NOMO-1 treated with dmso at 0.1 percent for 144 hours (cell line): ENCODE measurements around the gene MRPL49.

Source experiments
- DNase-seq: peaks from one replicate; lab custom pipeline; 2025; ENCODE audit not compliant: unreplicated experiment; lab: John Stamatoyannopoulos, UW

Gene MRPL49

DNA sequence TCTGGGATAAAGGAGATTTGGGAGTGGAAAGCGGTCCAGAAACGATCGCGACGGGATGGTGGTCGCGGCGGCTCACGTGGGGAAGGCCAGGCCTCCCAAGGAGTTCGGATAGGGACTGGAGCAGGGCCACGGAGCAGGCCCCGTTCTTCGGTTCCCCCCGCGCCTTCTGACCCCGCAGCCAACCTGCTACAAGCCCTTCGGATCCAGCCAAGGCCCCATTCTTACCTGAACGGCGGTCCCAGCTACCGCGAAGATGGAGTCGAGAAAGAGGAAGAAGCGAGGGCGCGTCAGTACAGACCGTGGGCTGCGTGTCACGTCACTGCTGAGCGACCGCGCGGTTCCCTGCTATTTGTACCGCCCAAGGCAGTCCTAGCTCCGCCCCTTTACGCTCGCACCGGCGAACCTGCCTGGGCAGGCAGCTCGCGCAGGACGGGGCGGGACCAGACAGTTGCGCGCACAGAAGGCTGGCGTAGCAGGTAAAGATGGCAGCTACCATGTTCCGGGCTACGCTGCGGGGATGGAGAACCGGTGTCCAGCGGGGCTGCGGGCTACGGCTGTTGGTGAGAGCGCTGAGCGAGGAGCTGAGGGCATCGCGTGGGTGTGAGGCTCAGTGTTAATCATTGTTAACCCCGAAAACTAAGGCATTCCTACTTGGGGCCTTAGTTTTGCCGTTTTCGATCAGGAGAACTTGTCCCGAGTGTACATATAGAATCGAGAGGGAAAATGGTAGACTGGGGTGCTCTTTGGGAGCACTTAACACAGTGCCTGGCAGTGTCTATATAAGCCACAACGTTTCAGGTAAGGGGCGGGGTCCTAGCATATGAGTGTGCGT, at the start of gene MRPL49, which contains the start of gene FAU:
MRPL49 (plus strand) TSS at position 457 of the 832 bp plus-strand sequence; CDS start at position 483, 26 bp downstream.
FAU (minus strand) TSS at position 270 of the 832 bp plus-strand sequence. CDS start 321 bp downstream, outside the sequence.
- DNase-seq, result peak; percentile 99

GRCh38 chr11:65072631-65072966, 49.5 kb upstream of the MRPL49 start:
- DNase-seq, result no peak

DNA sequence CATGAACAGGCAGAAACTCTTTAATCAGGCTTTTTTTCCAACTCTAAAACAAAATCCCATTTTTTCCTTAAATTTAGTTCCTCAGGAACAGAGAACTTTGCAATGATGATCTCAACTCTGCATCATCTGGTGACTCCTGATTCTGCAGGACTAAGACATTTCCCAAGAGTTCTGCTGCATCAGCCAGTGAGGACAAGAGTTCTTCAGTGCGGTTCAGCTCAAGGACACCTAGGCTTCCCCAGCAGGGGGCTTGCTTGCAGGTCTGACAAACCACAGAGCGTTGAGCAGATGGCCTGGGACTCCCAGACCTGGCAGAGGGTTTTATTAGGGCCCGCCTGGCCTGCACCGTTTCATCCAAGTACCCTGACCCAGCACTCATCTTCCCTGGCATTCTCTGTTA, 44.7 kb upstream of the MRPL49 start:
- DNase-seq, result no peak

DNA sequence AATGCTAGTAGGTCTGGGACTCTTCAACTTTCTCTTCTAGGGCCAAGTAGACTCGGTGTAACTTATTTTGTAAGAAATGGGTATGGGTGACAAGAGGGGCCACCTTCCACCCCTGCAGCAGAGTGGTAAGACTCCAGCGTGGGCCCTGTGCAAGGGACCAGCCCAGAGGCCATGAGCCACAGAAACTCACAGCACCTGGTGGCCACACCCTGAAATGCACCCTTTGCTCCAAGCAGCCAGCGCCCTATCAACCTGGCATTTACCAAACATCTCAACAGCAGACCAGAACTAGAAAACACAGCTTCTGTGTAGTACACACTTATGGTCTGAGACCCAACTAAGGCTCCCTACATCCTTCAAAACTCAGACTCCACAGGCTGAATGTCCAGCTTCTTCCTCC, 44.0 kb upstream of the MRPL49 start:
- no peak for DNase-seq

- no peak for DNase-seq
Observed at GRCh38 chr11:65078786-65079342, 43.3 kb upstream of the MRPL49 start.

GRCh38 chr11:65083134-65083833, 38.8 kb upstream of the MRPL49 start:
- no peak for DNase-seq

- peak; percentile 96 for DNase-seq
Observed at GRCh38 chr11:65083834-65084597, 38.1 kb upstream of the MRPL49 start, which contains the start of the genes CDCA5 and ZFPL1. Gene CDCA5 (minus strand): TSS chr11:65084040. CDS start chr11:65083978, 62 bp downstream. Gene ZFPL1 (plus strand): TSS chr11:65084222. CDS start chr11:65084699, 477 bp downstream.

DNA sequence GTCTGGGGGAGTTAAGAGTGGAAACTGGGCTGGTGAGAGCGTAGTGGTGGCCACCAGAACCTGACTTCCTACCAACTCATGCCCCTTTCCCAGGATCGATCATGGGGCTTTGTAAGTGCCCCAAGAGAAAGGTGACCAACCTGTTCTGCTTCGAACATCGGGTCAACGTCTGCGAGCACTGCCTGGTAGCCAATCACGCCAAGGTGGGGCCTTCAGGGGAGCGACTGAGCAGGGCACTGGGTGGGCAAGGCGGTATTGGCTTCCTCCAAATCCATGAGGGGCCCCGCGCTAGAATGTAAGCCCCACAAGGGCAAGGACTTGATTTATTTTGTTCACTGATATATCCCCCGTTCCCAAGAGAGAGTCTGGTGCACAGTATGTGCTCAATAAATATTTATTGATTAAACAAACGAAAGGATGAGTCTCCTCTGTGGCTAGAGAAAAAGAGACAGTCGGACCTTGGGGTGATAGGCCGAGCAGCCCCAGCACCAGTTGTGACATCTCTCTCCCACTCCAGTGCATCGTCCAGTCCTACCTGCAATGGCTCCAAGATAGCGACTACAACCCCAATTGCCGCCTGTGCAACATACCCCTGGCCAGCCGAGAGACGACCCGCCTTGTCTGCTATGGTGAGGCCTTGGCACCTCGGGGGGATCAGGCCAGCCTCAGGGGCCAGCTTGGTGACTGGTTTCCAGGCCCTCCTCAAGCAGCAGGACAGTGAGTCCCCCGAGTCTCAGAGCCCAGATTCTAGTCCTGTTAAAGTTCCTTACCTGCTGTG, 37.3 kb upstream of the MRPL49 start:
- no peak for DNase-seq

GRCh38 chr11:65085446-65085845, 36.7 kb upstream of the MRPL49 start:
- no peak for DNase-seq

DNA sequence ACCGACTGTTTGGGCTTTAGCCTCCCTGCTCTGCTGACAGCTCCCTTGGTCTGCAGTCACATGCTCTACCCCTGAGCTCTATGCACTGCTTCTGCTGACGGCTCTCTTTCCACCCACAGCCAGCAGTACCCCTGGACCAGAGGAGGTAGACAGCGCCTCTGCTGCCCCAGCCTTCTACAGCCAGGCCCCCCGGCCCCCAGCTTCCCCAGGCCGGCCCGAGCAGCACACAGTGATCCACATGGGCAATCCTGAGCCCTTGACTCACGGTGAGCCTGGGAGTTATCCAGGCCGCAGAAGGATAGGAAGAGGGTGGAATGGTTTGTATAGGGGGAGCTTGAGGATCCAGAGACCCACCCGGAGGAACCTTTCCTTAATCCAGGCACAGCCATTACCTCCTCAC, 35.3 kb upstream of the MRPL49 start:
- no peak for DNase-seq

DNA sequence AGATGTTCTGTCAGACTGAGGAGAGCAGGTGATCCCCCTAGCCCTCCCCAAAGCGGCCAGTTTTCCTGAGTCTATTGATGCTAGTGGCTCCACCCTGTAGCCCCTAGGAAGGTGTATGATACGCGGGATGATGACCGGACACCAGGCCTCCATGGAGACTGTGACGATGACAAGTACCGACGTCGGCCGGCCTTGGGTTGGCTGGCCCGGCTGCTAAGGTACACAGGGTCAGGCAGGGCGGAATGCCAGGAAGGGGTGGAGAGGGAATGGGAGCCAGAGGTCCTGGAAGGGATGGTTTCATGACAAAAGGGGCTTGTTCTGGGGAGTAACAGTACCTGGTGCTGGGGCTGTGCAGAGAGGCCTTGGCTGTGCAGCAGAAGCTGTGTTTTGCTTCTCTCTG, 34.9 kb upstream of the MRPL49 start:
- DNase-seq, result no peak

- DNase-seq, result no peak
Observed at GRCh38 chr11:65087827-65088226, 34.3 kb upstream of the MRPL49 start.

DNA sequence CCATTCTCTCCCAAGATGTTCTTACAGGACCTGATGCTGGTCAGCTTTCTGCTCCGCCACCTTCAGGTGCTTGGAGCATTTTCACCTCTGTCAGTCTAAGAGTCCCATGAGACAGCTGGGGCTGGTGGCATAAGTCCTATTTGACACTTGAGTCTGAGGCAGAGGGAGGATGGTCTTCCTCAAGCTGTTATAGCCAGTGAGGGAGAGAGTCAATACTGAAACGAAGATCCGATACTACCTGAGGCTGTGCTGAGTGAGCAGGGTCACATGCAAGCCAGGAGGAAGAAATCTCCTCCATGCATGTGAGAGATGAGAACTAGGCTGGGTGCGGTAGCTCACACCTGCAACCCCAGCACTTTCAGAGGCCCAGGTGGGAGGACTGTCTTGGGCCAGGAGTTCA, 32.5 kb upstream of the MRPL49 start:
- DNase-seq, result no peak

GRCh38 chr11:65090628-65091027, 31.5 kb upstream of the MRPL49 start:
- DNase-seq, result no peak

GRCh38 chr11:65095427-65095826, 26.7 kb upstream of the MRPL49 start:
- no peak for DNase-seq

GRCh38 chr11:65095974-65096806, 25.9 kb upstream of the MRPL49 start, which contains the start of gene VPS51:
Gene VPS51 (plus strand): TSS chr11:65096214. CDS start chr11:65096251, 37 bp downstream.
- DNase-seq, result peak; percentile 92

DNA sequence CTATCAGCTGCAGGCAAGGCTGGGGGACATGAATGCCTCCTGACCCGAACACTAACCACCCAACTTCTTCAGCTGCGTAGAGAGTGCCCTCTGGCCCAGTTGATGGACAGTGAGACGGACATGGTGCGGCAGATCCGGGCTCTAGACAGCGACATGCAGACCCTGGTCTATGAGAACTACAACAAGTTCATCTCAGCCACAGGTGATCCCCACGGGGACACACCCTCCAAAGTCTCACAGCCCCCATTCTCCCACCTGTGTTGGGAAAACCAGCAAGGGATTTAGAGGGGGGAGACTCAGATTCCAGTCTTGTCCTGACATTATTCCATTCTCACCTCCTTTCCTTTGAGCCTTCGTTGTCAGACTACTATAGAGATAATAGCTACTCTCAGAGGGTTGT, 25.2 kb upstream of the MRPL49 start:
- no peak for DNase-seq

DNA sequence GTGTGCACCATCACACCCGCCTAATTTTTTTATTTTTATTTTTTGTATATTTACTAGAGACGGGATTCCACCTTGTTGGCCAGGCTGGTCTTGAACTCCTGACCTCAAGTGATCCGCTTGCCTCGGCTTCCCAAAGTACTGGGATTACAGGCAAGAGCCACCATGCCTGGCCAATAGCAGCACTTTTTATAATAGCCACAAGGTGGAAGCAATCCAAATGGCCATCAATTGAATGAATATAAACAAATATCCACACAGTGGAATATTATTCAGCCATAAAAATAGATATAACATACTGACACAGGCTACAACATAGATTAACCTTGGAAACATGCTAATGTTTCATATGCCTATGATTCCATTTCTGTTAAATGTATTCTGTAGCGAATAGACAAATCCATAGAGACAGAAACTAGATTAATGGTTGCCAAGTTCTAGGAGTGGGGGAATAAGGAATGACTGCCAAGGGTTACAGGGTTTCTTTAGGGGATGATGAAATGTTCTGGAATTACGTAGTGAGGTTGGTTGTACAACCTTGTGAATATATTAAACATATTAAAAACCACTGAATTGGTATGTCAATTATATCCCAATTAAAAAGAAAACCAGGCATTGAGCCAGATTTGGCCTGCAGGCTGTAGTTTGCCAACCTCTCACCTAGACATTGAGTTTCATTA, 21.3 kb upstream of the MRPL49 start:
- DNase-seq, result no peak
